Measurements from ENCODE around the gene IGFBP7. TPM values are rescaled to one million over a fixed set of nuclear protein-coding genes. Genes with fewer than 3 reads are reported as not detected.

IGFBP7 gene
- total RNA-seq, 1 donor from 2014 or later, result 1,471 TPM

- no peak for TF ChIP-seq CTCF (conservative IDR thresholded peaks at IDR 0.05; ENCODE audit: low read depth, low read length)
- DNase-seq (ENCODE audit: low read depth), result no peak
- H3K4me3 ChIP-seq (ENCODE audit: low read depth, low read length), result no peak overlapping the region
These were observed 96.6 kb downstream of the IGFBP7 start for GRCh38 chr4:57013543-57014120.

GRCh38 chr4:56999751-57000150, 110.4 kb downstream of the IGFBP7 start:
- TF ChIP-seq CTCF (conservative IDR thresholded peaks at IDR 0.05; ENCODE audit: low read depth, low read length), result no peak
- H3K4me3 ChIP-seq (ENCODE audit: low read depth, low read length), result no peak overlapping the region
- DNase-seq (ENCODE audit: low read depth), result no peak

GRCh38 chr4:56995525-56995924, 114.7 kb downstream of the IGFBP7 start:
- no peak overlapping the region for H3K4me3 ChIP-seq (ENCODE audit: low read depth, low read length)
- DNase-seq (ENCODE audit: low read depth), result no peak
- no peak for TF ChIP-seq CTCF (conservative IDR thresholded peaks at IDR 0.05; ENCODE audit: low read depth, low read length)

GRCh38 chr4:56990109-56990905, 119.9 kb downstream of the IGFBP7 start:
- DNase-seq (ENCODE audit: low read depth), result no peak

GRCh38 chr4:56986952-56987351, 123.2 kb downstream of the IGFBP7 start:
- H3K4me3 ChIP-seq (ENCODE audit: low read depth, low read length), result no peak overlapping the region
- no peak for DNase-seq (ENCODE audit: low read depth)
- no peak for TF ChIP-seq CTCF (conservative IDR thresholded peaks at IDR 0.05; ENCODE audit: low read depth, low read length)

More at GRCh38 chr4:56990109-56990905, 119.9 kb downstream of the IGFBP7 start:
- H3K4me3 ChIP-seq (ENCODE audit: low read depth, low read length), result no peak overlapping the region
- TF ChIP-seq CTCF (conservative IDR thresholded peaks at IDR 0.05; ENCODE audit: low read depth, low read length), result no peak

- H3K4me3 ChIP-seq (ENCODE audit: low read depth, low read length), result no peak overlapping the region
- TF ChIP-seq CTCF (conservative IDR thresholded peaks at IDR 0.05; ENCODE audit: low read depth, low read length), result no peak
- DNase-seq (ENCODE audit: low read depth), result no peak
These were observed 124.0 kb downstream of the IGFBP7 start for GRCh38 chr4:56986192-56986591.

All from epithelial cell of proximal tubule (primary cell).